Measurements from ENCODE around the gene ADCY5. TPM values are rescaled to one million over a fixed set of nuclear protein-coding genes. Genes with fewer than 3 reads are reported as not detected.

The ADCY5 gene
- total RNA-seq, 4 donors from 2014 or later, result 13.3 to 27.4 (median 21.7) TPM

DNA sequence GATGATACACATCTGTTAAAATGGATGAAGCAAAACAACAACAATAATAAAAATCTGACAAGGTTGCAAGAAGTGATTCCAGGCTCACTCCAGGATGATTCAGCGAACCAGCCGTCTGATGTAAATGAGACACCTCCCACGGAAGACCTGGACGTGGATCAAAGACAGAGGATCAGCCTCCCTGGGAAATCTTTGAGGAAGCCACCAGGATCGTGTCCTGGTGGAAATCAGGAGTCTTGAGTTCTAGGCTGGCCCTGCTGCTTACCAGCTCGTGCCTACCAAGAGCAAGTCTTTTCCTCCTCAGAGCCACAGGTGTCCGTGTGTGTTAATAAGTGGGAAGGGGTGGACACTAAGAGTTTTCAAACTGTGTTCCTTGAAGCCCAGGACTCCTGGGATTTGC lies 15.3 kb upstream of the ADCY5 start:
- WGBS, 2 donors, result 68 to 70% methylated on average over 7 of the region's 7 CpGs
- H3K27me3 ChIP-seq, result peaks cover 0 to 14% of the 10 kb centered on the region in 2 donors
- TF ChIP-seq CTCF (IDR thresholded peaks at IDR 0.05), result no peak
- TF ChIP-seq POLR2A (IDR thresholded peaks at IDR 0.05), result no peak
- TF ChIP-seq EP300 (IDR thresholded peaks at IDR 0.05), result no peak

GRCh38 chr3:123459862-123460261 lies 11.0 kb upstream of the ADCY5 start:
- H3K36me3 ChIP-seq, result no peaks in the 10 kb centered on the region
- WGBS, 2 donors, result 35 to 37% methylated on average over 8 of the region's 8 CpGs
- no peak for DNase-seq (ENCODE audit: low spot score in 2 of 2)
- H3K27me3 ChIP-seq, result peaks cover 0 to 19% of the 10 kb centered on the region in 2 donors
- TF ChIP-seq EP300 (IDR thresholded peaks at IDR 0.05) (no peak), CTCF (IDR thresholded peaks at IDR 0.05) (no peak), POLR2A (IDR thresholded peaks at IDR 0.05) (no peak)
- H3K4me3 ChIP-seq, result no peak overlapping the region
- no peaks in the 10 kb centered on the region for H3K9me3 ChIP-seq
- no peaks in the 10 kb centered on the region for H3K4me1 ChIP-seq
- H3K27ac ChIP-seq, result no peak overlapping the region

More for the DNA sequence above, 15.3 kb upstream of the ADCY5 start:
- Histone ChIP-seq H3K36me3 (no peaks in the 10 kb centered on the region), H3K9me3 (no peaks in the 10 kb centered on the region), H3K4me3 (no peak overlapping the region), H3K4me1 (no peaks in the 10 kb centered on the region), H3K27ac (no peak overlapping the region)
- no peak for DNase-seq (ENCODE audit: low spot score in 2 of 2)

DNA sequence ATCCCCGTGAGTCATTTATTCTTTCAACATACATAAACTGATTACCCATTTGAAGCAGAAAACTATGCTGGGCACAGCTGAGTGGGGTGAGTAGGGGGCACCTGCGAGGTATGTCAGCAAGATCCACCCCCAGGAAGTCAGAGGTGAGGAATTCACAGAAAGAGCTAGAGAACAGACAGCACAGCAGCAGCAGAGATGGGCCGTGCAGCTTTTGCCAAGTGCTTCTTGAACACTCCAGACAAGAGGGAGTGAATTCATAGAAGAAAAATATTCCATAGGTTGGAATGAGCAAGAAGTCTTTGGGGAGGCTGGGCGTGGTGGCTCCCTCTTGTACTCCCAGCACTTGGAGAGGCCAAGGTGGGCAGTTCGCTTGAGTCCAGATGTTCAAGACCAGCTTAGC lies 9.4 kb upstream of the ADCY5 start:
- Histone ChIP-seq H3K27ac (no peak overlapping the region), H3K36me3 (no peaks in the 10 kb centered on the region), H3K4me1 (no peaks in the 10 kb centered on the region), H3K4me3 (no peak overlapping the region), H3K9me3 (no peaks in the 10 kb centered on the region), H3K27me3 (peaks cover 0 to 15% of the 10 kb centered on the region in 2 donors)
- no peak for DNase-seq (ENCODE audit: low spot score in 2 of 2)
- TF ChIP-seq CTCF (IDR thresholded peaks at IDR 0.05) (no peak), POLR2A (IDR thresholded peaks at IDR 0.05) (no peak), EP300 (IDR thresholded peaks at IDR 0.05) (no peak)
- 76 to 79% methylated on average over 5 of the region's 5 CpGs for WGBS, 2 donors

- Histone ChIP-seq H3K27ac (no peak overlapping the region), H3K4me1 (no peaks in the 10 kb centered on the region), H3K36me3 (no peaks in the 10 kb centered on the region), H3K27me3 (peaks cover 0 to 15% of the 10 kb centered on the region in 2 donors), H3K4me3 (no peak overlapping the region), H3K9me3 (no peaks in the 10 kb centered on the region)
- WGBS, 2 donors, result 89 to 100% methylated on average over 1 of the region's 1 CpG
- DNase-seq (ENCODE audit: low spot score in 2 of 2), result no peak
- TF ChIP-seq POLR2A (IDR thresholded peaks at IDR 0.05), result no peak
Measured at GRCh38 chr3:123457841-123458240, 9.0 kb upstream of the ADCY5 start.

DNA sequence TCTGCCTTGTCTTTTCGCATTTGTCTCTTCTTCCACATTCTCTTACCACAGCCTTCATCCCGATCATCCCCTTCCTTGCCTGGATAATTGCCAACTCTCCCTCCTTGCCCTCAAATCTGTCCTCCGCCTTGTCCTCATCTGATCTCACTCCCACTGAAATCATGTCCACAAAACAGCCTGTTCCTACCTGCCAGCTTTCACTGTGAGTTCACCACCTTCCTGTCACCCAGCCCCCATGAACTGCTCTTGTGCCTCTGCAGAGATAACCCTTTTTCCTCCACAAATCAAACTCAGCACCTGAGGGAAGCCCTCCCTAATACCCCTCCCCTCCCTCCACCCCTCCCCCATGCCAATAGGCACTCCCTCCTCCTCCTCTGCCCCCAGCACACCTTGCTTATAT lies 4.8 kb upstream of the ADCY5 start:
- peaks cover 0 to 35% of the 10 kb centered on the region in 2 donors for H3K27me3 ChIP-seq
- H3K4me1 ChIP-seq, result peaks cover 0 to 19% (median 16%) of the 10 kb centered on the region in 4 donors
- H3K4me3 ChIP-seq, result no peak overlapping the region
- no peaks in the 10 kb centered on the region for H3K36me3 ChIP-seq
- no peaks in the 10 kb centered on the region for H3K9me3 ChIP-seq
- DNase-seq (ENCODE audit: low spot score in 2 of 2), result no peak
- 68 to 71% methylated on average over 3 of the region's 3 CpGs for WGBS, 2 donors
- H3K27ac ChIP-seq, result no peak overlapping the region
- TF ChIP-seq EP300 (IDR thresholded peaks at IDR 0.05) (no peak), CTCF (IDR thresholded peaks at IDR 0.05) (no peak), POLR2A (IDR thresholded peaks at IDR 0.05) (no peak)

DNA sequence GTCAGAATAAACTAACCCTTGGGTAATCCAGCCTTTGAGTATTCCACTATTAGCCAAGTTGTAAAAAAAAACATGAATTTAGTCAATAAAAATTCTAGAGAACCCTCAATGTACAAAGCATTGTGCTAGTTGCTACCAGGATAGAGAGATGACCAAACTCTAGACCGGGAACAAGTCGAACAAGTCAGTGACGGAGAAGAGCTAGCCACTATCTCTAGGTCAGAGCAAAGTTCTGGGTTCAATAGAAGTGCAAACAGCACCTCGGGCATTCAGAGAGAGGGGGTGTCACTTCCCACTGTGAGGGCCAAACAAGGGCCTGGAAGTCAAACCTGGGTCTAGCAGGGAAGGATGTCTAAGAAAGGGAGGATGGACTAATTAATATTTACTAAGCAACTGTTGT lies 2.3 kb upstream of the ADCY5 start:
- H3K27ac ChIP-seq, result no peak overlapping the region
- peaks cover 0 to 36% (median 18%) of the 10 kb centered on the region in 4 donors for H3K4me1 ChIP-seq
- TF ChIP-seq CTCF (IDR thresholded peaks at IDR 0.05) (no peak), EP300 (IDR thresholded peaks at IDR 0.05) (no peak), POLR2A (IDR thresholded peaks at IDR 0.05) (no peak)
- no peaks in the 10 kb centered on the region for H3K36me3 ChIP-seq
- 66 to 70% methylated on average over 4 of the region's 4 CpGs for WGBS, 2 donors
- no peak overlapping the region for H3K4me3 ChIP-seq
- no peak for DNase-seq (ENCODE audit: low spot score in 2 of 2)
- H3K9me3 ChIP-seq, result no peaks in the 10 kb centered on the region
- H3K27me3 ChIP-seq, result peaks cover 0 to 41% of the 10 kb centered on the region in 2 donors
